K562 (cell line): ENCODE measurements around the gene PEX7. TPM values are rescaled to one million over a fixed set of nuclear protein-coding genes. Genes with fewer than 3 reads are reported as not detected.
A peak's percentile ranks its signal among the peaks of the same experiment; 100 is the strongest.

Experiments
- ADNP ChIP-seq: fragments of 200-800 bp; sonication (Bioruptor generic); IDR thresholded peaks from 2 replicates; pipeline ENCODE4 v1.6.1; 2016; ENCODE audit warnings: missing genetic modification characterization, missing compliant biosample characterization
- BCL6 ChIP-seq: fragments of 250-450 bp; sonication (Bioruptor Pico); IDR thresholded peaks from 2 replicates; pipeline ENCODE4 v1.4.0; 2020
- CHAMP1 ChIP-seq: fragments of 450-650 bp; IDR thresholded peaks from 2 replicates; pipeline ENCODE4 v1.6.1; 2016; ENCODE audit warnings: mild to moderate bottlenecking
- DEAF1 ChIP-seq: fragments of 450-650 bp; formaldehyde crosslinking; IDR thresholded peaks from 2 replicates; pipeline ENCODE4 v1.4.0; 2020; ENCODE audit warnings: mild to moderate bottlenecking, moderate library complexity
- E2F4 ChIP-seq: sonication (generic); formaldehyde crosslinking; IDR thresholded peaks from 2 replicates; pipeline ENCODE4 v1.8.0; 2022; ENCODE audit warnings: mild to moderate bottlenecking, low read depth, missing genetic modification reagents
- FOXP4 ChIP-seq: sonication (generic); formaldehyde crosslinking; IDR thresholded peaks from 2 replicates; pipeline ENCODE4 v1.8.0; 2022; ENCODE audit warnings: mild to moderate bottlenecking, missing genetic modification reagents, borderline replicate concordance
- JUNB ChIP-seq: fragments of 450-650 bp; formaldehyde crosslinking; conservative IDR thresholded peaks from 2 replicates; pipeline ENCODE4 v1.4.0; 2020; ENCODE audit warnings: mild to moderate bottlenecking
- RBM17 ChIP-seq: fragments of 200-400 bp; formaldehyde crosslinking; IDR thresholded peaks from 2 replicates; pipeline ENCODE4 v1.6.1; 2017; ENCODE audit warnings: low read depth, mild to moderate bottlenecking, low read length, borderline replicate concordance
- ZNF354B ChIP-seq: fragments of 250-450 bp; sonication (Bioruptor Pico); IDR thresholded peaks from 2 replicates; pipeline ENCODE4 v1.4.0; 2020
- ZSCAN29 ChIP-seq: fragments of 450-650 bp; IDR thresholded peaks from 2 replicates; pipeline ENCODE4 v1.6.1; 2017
- polyA plus RNA-seq, 8 experiments: library from polyadenylated mRNA; depleted of rRNA in 4 of 8; stranded (reverse) in 5 of 8; unstranded in 3 of 8; fragments of >200 nt; fragmentation: Nextera tagmentation in 2 of 8; fragmentation: Illumina TruSeq in 1 of 8; extraction: Ambion mirVana in 2 of 8; extraction: Trizol in 1 of 8; gene quantifications; 2 replicates each; pipeline versions ENCODE4 v1.2.1 to v1.2.3, GENCODE V29; 2011 to 2014; ENCODE audit warnings: inconsistent platforms in 1 of 8, missing spikeins in 1 of 8
- total RNA-seq, 7 experiments: library from RNA; depleted of rRNA in 6 of 7; stranded (reverse); fragments of >200 nt in 6 of 7; fragmentation: Illumina TruSeq in 2 of 7; extraction: Trizol in 2 of 7; gene quantifications; 2 replicates each; pipeline versions ENCODE4 v1.2.1 to v1.2.3, GENCODE V29; 2011 to 2021; ENCODE audit warnings: low replicate concordance in 1 of 7
- TF ChIP-seq, protein P1 (sequence below), 2 experiments: fragments of 450-650 bp in 1 of 2; IDR thresholded peaks; 2 replicates each; pipeline ENCODE4 v1.6.1; 2011 to 2017; ENCODE audit warnings: low read depth in 2 of 2, antibody characterized with exemption in 1 of 2, borderline replicate concordance in 1 of 2, low read length in 1 of 2, mild to moderate bottlenecking in 1 of 2, mixed read lengths in 1 of 2; ENCODE audit not compliant: control insufficient read depth in 1 of 2
- TF ChIP-seq, protein P2 (sequence below), 2 experiments: IDR thresholded peaks in 1 of 2; conservative IDR thresholded peaks in 1 of 2; 2 replicates each; pipeline ENCODE4 v1.6.1; 2016; ENCODE audit warnings: low read depth in 2 of 2, mild to moderate bottlenecking in 1 of 2, missing compliant biosample characterization in 1 of 2, missing genetic modification characterization in 1 of 2, moderate library complexity in 1 of 2

PEX7 gene
- total and polyA plus RNA-seq, 9 of the 15 experiments (the other 6 are each of a cell fraction or from before 2014, with no cell fraction given), result 1.6 to 12.9 (median 9.1) TPM

DNA sequence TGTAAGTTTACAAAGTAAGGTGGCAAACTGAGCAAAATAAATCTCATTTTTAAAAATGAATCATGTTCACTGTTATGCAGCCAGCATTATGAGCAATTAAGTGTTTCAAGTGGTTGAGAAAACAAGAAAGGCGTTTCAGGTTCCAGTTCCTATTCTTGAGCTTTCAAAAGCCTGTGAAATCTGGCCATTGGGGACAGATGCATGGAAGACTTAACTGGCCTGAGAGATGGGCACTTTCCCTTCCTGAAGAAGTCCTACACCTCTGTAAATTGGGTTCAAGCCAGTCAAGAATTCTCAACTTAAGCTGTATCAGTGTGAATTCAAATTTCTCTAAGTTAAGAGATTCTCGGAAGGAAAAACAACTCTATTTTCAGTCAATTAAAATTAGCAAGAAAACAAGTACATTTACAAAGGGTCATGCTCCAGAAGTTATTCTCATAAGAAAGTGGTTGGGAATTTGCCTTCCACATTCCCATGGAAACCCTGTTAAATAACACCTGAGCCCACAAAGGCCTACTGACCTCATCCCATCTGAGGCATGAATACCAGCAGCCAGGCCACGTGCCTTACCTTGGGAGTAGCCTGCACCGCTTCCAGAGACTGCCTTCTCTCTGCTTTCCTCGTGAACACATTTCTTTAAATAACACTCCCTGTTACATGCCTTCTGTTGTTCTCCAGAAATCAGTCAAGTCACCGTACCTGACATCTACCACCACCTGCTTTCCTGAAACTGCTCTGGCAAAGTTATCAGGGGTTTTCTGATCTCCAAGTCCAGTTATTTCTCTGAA lies 49.5 kb upstream of the PEX7 start (continued):
- no peak for TF ChIP-seq ADNP (tag)
- no peak for TF ChIP-seq ZSCAN29
- TF ChIP-seq, protein P1, sequence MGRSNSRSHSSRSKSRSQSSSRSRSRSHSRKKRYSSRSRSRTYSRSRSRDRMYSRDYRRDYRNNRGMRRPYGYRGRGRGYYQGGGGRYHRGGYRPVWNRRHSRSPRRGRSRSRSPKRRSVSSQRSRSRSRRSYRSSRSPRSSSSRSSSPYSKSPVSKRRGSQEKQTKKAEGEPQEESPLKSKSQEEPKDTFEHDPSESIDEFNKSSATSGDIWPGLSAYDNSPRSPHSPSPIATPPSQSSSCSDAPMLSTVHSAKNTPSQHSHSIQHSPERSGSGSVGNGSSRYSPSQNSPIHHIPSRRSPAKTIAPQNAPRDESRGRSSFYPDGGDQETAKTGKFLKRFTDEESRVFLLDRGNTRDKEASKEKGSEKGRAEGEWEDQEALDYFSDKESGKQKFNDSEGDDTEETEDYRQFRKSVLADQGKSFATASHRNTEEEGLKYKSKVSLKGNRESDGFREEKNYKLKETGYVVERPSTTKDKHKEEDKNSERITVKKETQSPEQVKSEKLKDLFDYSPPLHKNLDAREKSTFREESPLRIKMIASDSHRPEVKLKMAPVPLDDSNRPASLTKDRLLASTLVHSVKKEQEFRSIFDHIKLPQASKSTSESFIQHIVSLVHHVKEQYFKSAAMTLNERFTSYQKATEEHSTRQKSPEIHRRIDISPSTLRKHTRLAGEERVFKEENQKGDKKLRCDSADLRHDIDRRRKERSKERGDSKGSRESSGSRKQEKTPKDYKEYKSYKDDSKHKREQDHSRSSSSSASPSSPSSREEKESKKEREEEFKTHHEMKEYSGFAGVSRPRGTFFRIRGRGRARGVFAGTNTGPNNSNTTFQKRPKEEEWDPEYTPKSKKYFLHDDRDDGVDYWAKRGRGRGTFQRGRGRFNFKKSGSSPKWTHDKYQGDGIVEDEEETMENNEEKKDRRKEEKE (IDR thresholded peaks at IDR 0.05; ENCODE audit: borderline replicate concordance in 1 of 2, control insufficient read depth in 1 of 2, low read depth in 2 of 2, low read length in 1 of 2), result no peak
- TF ChIP-seq E2F4 (CRISPR knock-in tag), result no peak
- no peak for TF ChIP-seq JUNB (CRISPR knock-in tag)
- TF ChIP-seq ZNF354B (CRISPR knock-in tag), result no peak
- TF ChIP-seq FOXP4, result no peak
- no peak for TF ChIP-seq RBM17
- 0 out of 2 replicates have a peak, but pooled peaks have one; percentile 4 for TF ChIP-seq DEAF1 (CRISPR knock-in tag)
- TF ChIP-seq BCL6 (CRISPR knock-in tag), result no peak
- TF ChIP-seq, protein P2, sequence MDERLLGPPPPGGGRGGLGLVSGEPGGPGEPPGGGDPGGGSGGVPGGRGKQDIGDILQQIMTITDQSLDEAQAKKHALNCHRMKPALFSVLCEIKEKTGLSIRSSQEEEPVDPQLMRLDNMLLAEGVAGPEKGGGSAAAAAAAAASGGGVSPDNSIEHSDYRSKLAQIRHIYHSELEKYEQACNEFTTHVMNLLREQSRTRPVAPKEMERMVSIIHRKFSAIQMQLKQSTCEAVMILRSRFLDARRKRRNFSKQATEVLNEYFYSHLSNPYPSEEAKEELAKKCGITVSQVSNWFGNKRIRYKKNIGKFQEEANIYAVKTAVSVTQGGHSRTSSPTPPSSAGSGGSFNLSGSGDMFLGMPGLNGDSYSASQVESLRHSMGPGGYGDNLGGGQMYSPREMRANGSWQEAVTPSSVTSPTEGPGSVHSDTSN (CRISPR knock-in tag; IDR thresholded peaks at IDR 0.05; ENCODE audit: low read depth), result no peak
- TF ChIP-seq, protein P2 (tag; conservative IDR thresholded peaks at IDR 0.05; ENCODE audit: low read depth), result no peak
- TF ChIP-seq CHAMP1, result no peak
